ENCODE measurements around the gene TCERG1L. TPM values are rescaled to one million over a fixed set of nuclear protein-coding genes. Genes with fewer than 3 reads are reported as not detected.

The TCERG1L gene
- total RNA-seq, 2 donors from 2014 or later, result 4.0 to 4.2 TPM

DNA sequence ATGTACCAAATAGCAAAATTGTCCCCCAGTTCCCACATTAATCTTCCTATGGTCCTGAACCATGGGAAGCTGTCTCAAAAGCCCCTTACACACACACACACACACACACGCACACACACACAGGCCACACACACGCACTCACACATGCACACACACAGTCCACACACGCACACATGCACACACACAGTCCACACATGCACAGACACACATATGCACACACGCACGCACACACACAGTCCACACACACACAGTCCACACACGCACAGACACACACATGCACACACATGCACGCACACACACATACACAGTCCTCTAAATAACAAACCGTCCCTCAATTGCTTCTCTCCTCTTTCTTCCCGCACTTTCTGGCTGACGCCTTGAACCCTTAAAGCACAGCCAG, 265.3 kb downstream of the TCERG1L start:
- ATAC-seq, result no peak
- no peak overlapping the region for H3K4me3 ChIP-seq
- no peak for DNase-seq
- intact Hi-C loops (cut with DNase I), result no loop called here
- no peak overlapping the region for H3K27ac ChIP-seq
- no peaks in the 10 kb centered on the region for H3K27me3 ChIP-seq
- no peaks in the 10 kb centered on the region for H3K36me3 ChIP-seq (replicated peaks in 1 of 2; ENCODE audit: insufficient read depth in 1 of 2, low read depth in 2 of 2)
- WGBS, 2 donors, result 74 to 79% methylated on average over 10 of the region's 10 CpGs
- no peaks in the 10 kb centered on the region for H3K4me1 ChIP-seq
- no peaks in the 10 kb centered on the region for H3K9me3 ChIP-seq
- TF ChIP-seq POLR2A (IDR thresholded peaks at IDR 0.05), result no peak
- TF ChIP-seq, protein P1, sequence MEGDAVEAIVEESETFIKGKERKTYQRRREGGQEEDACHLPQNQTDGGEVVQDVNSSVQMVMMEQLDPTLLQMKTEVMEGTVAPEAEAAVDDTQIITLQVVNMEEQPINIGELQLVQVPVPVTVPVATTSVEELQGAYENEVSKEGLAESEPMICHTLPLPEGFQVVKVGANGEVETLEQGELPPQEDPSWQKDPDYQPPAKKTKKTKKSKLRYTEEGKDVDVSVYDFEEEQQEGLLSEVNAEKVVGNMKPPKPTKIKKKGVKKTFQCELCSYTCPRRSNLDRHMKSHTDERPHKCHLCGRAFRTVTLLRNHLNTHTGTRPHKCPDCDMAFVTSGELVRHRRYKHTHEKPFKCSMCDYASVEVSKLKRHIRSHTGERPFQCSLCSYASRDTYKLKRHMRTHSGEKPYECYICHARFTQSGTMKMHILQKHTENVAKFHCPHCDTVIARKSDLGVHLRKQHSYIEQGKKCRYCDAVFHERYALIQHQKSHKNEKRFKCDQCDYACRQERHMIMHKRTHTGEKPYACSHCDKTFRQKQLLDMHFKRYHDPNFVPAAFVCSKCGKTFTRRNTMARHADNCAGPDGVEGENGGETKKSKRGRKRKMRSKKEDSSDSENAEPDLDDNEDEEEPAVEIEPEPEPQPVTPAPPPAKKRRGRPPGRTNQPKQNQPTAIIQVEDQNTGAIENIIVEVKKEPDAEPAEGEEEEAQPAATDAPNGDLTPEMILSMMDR (IDR thresholded peaks at IDR 0.05), result no peak

DNA sequence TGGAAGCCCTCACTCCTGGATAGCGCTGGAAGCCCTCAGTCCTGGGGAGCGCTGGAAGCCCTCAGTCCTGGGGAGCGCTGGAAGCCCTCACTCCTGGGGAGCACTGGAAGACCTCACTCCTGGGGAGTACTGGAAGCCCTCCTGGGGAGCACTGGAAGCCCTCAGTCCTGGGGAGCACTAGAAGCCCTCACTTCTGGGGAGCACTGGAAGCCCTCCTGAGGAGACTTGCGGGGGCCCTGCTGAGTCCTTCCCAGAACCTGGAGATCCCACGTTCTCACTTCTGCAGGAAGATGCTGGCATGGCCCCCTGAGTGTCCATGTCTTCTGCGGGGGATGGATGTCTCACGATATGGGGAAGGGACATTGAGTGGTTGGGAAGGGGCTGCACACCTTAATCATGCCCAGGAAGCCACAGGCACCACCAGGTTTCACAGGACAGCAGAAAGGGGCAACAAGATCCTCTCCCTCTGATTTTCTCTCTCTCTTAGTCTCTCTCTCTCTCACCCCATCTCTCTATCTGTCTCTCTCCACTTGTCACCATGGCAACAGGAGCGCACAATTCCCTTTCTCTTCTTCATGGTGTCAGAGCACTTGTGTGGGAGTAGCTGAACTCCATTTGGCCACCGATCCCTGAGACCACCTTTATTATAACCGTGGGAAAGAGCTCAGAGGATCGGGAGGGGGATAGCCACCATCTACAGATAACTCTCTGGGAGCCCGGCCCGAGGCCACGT, 267.0 kb downstream of the TCERG1L start:
- H3K27me3 ChIP-seq, result no peaks in the 10 kb centered on the region
- no peaks in the 10 kb centered on the region for H3K4me1 ChIP-seq
- no peak for DNase-seq
- H3K4me3 ChIP-seq, result no peak overlapping the region
- H3K36me3 ChIP-seq (replicated peaks in 1 of 2; ENCODE audit: insufficient read depth in 1 of 2, low read depth in 2 of 2), result no peaks in the 10 kb centered on the region
- intact Hi-C loops (cut with DNase I), result no loop called here
- TF ChIP-seq, protein P1 (IDR thresholded peaks at IDR 0.05), result no peak
- no peak for TF ChIP-seq POLR2A (IDR thresholded peaks at IDR 0.05)
- WGBS, 2 donors, result 69 to 71% methylated on average over 8 to 14 of the region's 14 CpGs
- H3K9me3 ChIP-seq, result no peaks in the 10 kb centered on the region
- ATAC-seq, result no peak
- no peak overlapping the region for H3K27ac ChIP-seq

DNA sequence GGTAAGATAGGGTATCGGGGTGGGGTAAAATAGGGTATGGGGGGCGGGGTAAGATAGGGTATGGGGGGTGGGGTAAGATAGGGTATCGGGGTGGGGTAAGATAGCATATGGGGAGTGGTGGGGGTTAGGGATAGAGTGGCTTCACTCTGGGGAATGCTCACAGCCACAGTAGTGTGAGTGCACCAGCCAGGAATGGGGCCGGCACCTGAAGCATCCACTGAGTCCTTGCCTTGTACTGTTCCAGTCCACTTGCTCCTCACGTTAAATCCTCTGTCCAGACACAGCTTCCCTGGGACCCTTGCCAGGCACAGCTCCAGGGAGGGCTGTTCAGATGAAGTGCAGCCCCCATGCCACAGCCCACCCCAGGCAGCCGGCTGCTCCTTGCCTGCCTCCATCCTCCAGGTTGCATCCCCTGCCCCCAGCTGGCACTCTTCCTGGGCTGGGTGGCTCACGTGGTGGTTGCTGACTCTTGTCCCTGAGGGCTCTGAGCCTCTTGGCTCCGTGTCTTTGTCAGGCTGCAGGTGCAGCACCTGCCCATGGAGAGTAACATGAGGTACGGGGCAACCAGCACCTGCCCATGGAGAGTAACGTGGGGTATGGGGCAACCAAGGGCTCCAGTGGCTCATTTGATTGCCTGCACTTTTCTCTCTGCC, 268.4 kb downstream of the TCERG1L start:
- Histone ChIP-seq H3K4me1 (no peaks in the 10 kb centered on the region), H3K4me3 (no peak overlapping the region), H3K27me3 (no peaks in the 10 kb centered on the region), H3K36me3 (replicated peaks in 1 of 2; ENCODE audit: insufficient read depth in 1 of 2, low read depth in 2 of 2) (no peaks in the 10 kb centered on the region), H3K27ac (no peak overlapping the region), H3K9me3 (no peaks in the 10 kb centered on the region)
- intact Hi-C loops (cut with DNase I), result no loop called here
- TF ChIP-seq POLR2A (IDR thresholded peaks at IDR 0.05), result no peak
- TF ChIP-seq, protein P1 (IDR thresholded peaks at IDR 0.05), result no peak
- DNase-seq (peak in 1 of 4 donors; percentile 11), ATAC-seq (no peak)
- 40 to 44% methylated on average over 7 to 8 of the region's 10 CpGs for WGBS, 2 donors

Data from body of pancreas (tissue), 4 donors.